HG03439 (cell line): ENCODE measurements around the gene NUDT14.

Experiments used
- ATAC-seq: cut with Tn5 transposase; IDR thresholded peaks from one replicate; pipeline ENCODE4 v1.9.1; 2021; ENCODE audit warnings: mild to moderate bottlenecking, moderate library complexity; ENCODE audit not compliant: unreplicated experiment

The NUDT14 gene

GRCh38 chr14:105212541-105213300 is 31.6 kb upstream of the NUDT14 start:
- no peak for ATAC-seq

- ATAC-seq = no peak
Observed at GRCh38 chr14:105211758-105212089, 30.6 kb upstream of the NUDT14 start.

GRCh38 chr14:105211086-105211757 is 30.1 kb upstream of the NUDT14 start:
- no peak for ATAC-seq

- no peak for ATAC-seq
Observed at GRCh38 chr14:105210266-105211025, 29.3 kb upstream of the NUDT14 start.

DNA sequence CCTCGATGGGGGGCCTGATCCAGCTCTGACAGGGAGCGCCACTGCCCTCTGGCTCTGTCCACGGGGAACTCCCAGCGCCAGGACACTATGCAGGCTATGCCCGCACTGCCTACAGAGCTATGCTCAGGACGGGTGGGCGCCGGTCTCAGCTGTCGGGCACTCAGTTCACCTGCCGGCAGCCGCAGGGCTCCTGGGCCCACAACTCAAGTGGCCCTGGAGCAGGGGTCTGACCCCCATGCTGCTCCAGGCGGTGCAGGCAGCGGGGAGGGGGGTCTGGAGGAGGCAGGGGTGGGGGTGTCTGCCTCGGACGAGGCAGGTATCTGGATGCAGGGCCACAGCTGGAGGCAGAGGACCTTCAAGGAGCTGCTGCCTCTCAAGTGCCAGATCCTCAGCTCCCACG is 28.5 kb upstream of the NUDT14 start:
- ATAC-seq = no peak

DNA sequence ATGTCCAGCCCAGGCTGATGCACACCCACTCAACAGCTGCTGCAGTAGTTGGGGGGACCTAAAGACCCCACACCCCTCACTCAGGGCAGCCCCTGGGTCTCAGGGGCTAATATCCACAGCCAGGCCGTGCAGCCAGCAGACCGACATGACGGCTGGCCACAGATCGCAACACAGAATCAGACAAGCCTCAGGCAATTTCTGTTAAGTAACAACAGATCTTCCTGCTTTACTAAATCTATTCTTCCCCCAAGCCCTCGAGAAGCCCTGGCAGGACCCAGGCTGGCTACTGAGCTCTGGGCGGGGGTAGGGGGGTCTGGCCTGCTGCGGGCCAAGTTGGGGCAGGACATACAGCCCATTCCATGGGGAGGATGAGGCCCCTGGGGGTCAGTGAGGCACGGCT is 28.0 kb upstream of the NUDT14 start:
- no peak for ATAC-seq

GRCh38 chr14:105208738-105209075 is 27.6 kb upstream of the NUDT14 start:
- no peak for ATAC-seq

GRCh38 chr14:105207996-105208737 is 27.1 kb upstream of the NUDT14 start:
- no peak for ATAC-seq

- no peak for ATAC-seq
Observed at GRCh38 chr14:105207460-105207901, 26.4 kb upstream of the NUDT14 start.

DNA sequence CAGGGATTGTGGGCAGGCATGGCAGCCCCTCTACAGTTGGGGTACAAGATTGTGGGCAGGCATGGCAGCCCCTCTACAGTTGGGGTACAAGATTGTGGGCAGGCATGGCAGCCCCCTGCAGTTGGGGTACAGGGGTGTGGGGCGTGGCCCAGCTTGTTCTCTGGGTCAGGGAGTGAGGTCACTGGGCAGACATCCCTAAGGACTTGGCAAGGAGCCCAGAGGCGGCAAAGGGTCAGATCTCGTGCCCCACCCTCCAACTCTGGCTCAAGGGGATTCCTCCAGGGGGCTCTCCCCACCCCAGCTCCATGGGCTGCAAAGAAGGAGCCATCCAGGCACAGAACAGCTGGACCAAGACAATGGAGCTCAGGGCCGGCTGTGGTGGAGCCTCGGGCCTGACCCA is 25.8 kb upstream of the NUDT14 start:
- no peak for ATAC-seq

GRCh38 chr14:105205673-105206208 is 24.6 kb upstream of the NUDT14 start:
- ATAC-seq = no peak

DNA sequence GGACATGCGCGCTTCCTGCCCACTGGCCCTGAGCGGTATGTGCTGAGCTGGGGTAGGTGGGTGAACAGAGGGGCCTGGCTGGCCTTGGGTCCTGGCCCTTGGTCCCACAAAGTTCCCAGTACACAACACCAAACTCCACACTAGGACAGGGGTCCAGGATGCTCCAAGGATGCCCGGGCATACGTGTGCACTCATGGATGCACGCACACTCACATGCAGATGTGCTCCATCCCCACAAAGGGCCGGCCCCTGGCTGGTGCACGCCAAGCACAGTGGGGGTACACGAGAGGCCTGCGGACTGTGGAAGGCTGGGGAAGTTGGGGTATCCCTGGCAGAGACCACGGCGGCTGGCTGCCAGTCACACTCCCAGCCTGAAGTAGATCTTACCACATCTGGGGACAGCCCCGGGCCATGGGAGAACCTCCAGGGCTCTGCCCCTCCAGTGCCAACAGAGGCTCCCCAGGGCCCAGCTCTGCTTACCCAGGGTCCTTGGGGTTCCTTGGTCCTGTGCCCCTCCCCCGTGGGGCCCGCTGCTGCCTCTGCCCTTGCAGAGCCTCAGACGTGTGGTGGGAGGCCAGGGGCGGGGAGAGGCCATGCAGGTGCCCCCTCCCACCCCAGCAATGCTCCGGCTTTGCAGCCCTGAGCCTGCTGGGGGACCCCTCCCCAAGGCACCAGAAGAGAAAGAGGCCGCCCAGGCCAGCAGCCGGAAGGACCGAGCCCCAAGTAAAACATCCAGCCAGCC is 24.0 kb upstream of the NUDT14 start:
- ATAC-seq = no peak

DNA sequence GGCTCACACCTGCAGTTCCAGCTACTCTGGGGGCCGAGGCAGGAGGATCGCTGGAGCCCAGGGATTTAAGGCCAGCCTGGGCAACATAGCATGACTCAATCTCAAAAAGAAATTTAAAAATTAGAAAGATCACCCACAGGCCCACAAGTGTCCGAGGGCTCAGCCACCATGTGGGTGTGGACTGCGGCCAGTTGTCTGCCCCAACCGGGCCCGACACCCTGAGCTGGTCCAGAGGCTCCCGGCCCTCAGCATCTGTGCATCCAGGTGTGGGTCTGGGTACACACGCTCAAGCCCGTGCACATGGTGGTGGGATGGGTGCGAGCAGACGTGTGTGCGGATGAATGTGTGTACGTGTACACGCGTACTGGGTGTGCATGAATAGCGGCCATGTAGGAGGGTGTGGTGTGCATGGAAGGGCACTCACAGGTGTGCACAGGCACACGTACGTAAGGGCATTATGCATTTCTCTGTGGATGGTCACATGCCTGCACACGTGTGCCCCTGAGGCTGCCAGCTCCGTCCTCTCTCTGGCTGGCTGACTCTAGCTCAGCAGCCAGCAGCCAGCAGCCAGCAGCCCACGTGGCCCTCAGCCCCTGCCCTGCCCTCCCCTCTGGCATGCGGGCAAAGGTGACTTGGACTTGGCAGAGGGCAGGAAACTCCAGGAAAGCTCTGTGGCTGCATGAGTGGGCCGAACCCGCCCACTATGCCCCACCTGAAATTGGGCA is 23.3 kb upstream of the NUDT14 start:
- no peak for ATAC-seq

GRCh38 chr14:105203701-105204100 is 22.6 kb upstream of the NUDT14 start:
- no peak for ATAC-seq

DNA sequence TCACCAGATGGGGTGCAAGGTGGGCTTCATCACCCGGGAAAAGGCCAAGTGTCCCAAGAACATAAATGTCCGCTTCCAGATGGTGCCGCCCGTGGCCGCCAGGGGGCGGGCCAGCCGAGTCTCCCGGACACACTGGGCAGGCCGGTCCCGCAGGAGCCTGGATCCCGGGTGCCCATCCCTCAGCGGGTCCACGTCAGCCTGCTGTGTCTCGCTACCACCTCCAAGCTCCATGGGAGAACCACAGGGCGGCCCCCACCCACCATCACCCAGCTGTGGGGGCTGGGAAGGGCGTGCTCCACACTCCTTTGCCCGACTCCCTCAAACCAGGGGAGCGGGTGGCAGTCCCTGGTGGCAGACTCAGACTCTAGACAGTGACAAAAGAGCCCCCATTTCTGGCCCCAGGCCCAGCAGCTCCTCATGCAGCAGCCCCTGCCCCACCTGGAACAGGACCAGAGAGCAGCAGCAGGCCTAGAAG is 22.0 kb upstream of the NUDT14 start:
- no peak for ATAC-seq

DNA sequence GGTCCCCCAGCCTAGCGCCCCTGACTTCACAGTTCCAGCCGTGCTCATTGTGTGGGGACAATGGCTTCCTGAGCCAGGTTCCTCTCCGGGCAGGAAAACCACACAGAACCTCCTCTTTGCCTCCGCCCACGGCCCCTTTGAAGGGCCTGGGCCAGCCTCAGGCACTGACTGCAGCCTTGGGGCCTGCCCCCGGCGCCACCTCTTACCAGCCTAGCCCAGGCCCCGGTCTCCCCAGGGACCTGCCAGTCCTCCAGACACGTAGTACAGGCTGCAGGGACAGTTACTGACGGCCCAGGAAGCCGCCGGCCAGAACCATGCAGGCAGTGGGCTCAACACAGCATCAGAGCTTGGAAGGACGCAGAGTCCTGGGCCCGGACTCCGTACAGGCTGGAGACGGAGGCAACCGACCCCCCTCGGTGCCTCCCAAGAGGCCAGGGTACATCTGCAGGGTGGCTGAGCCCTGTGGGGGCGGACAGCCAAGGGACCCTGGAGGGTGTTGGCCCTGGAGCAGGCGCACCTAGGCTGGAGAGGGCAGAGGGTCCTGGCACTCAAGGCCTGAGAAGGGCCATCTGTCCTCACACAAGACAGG is 20.9 kb upstream of the NUDT14 start:
- no peak for ATAC-seq

DNA sequence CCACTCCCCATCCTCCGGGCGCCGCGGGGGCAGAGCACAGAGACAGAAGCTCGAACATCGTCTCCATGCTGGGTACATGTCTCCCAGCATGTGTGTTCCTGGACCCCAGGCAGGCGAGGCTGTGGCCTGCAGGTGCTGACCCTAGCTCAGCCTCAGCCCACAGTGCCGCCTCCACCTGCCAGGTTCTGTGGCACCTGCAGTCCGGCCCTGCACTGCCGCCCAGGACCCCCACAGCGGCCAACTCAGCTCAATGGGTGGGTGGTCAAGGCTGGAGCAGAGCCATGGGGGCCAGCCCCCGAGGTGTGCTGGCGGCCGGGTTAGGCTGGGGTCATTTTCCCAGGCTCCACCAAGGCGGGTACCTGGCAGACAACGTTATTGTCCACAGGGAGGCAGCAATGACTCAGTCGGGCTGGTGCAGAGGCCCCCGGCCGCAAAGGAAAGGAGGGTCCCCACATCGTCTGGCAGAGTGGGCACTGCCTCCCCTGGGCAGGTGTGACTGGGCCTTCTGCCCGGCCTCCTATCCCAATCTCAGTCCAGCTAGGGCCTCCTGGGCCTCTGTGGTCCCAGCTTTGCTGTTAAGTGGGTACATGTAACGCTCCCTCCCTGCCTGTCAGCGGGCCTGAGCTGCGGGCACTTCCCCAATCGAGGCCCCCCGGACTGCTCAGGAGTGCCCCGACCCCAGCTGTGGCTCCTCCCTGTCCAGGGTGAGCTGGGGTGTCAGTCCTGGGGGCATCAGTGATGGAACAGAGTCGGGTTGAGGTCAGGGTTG is 20.2 kb upstream of the NUDT14 start:
- ATAC-seq = no peak

DNA sequence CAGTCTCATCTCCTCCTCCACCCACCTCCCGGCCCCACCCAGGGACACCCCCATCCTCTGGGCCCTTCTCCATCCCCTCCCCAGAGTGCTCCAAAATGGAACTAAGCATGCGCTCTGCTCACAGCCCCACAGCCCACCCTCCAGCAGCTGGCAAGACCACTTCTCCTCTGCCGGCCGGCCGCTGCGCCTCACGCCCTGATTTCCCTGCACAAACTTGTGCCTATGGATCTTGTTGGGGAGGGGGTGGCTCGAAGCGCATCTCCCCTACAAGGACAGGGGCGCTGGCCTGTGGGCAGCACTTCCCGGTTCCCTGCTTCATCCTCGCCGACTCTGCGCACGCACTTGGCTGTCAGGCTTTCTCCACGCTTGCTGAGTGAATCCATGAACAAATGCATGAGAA is 19.5 kb upstream of the NUDT14 start:
- ATAC-seq = no peak
